Breast epithelium (tissue), 3 donors: ENCODE data around the gene HHATL.

Experiments
- POLR2A ChIP-seq: fragments of 450-650 bp; IDR thresholded peaks from one replicate; pipeline ENCODE4 v1.6.1; 2016; ENCODE audit warnings: antibody characterized with exemption, mild to moderate bottlenecking, moderate library complexity
- TF ChIP-seq, protein P1 (sequence below), 3 donors: fragments of 450-650 bp; IDR thresholded peaks; one replicate each; pipeline ENCODE4 v1.5.1; 2016 to 2017; ENCODE audit warnings: antibody characterized with exemption in 3 of 3, mild to moderate bottlenecking in 3 of 3, moderate library complexity in 3 of 3

DNA sequence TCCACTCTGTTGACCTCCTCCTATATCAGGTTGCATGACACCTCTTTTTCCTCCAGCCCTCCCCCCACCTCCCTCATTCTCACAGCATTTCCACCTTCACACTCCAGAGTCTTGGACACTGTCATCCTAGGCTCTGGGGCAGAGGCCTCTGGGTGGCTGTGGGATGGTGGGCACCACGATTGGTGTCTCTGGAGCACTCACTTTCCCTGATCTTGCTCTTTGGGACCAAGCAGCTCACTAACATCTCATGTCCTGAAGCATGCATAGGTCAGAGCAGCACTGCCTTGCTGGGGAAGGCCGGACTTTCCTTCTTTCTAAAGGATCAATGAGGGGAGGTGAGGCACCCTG is 34.2 kb downstream of the HHATL start:
- no peak for TF ChIP-seq POLR2A
- TF ChIP-seq, protein P1, sequence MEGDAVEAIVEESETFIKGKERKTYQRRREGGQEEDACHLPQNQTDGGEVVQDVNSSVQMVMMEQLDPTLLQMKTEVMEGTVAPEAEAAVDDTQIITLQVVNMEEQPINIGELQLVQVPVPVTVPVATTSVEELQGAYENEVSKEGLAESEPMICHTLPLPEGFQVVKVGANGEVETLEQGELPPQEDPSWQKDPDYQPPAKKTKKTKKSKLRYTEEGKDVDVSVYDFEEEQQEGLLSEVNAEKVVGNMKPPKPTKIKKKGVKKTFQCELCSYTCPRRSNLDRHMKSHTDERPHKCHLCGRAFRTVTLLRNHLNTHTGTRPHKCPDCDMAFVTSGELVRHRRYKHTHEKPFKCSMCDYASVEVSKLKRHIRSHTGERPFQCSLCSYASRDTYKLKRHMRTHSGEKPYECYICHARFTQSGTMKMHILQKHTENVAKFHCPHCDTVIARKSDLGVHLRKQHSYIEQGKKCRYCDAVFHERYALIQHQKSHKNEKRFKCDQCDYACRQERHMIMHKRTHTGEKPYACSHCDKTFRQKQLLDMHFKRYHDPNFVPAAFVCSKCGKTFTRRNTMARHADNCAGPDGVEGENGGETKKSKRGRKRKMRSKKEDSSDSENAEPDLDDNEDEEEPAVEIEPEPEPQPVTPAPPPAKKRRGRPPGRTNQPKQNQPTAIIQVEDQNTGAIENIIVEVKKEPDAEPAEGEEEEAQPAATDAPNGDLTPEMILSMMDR (IDR thresholded peaks at IDR 0.05), result no peak
